Stimulated activated CD8-positive, alpha-beta memory T cell treated with anti-CD3 and anti-CD28 coated beads, Interleukin-12 subunit alpha, Interleukin-12 subunit beta, amount 100 ng/mL, for 1 hour (primary cell): ENCODE measurements around the gene ACER1.
"Not testable (repeated sequence)": the region's sequence is repeated elsewhere in the genome, so short reads cannot be mapped to it uniquely, and the experiment has no call there.

Experiments used
- DNase-seq: peaks from one replicate; pipeline ENCODE4 v3.0.0-alpha.2; 2020; ENCODE audit warnings: low read depth

ACER1 gene

DNA sequence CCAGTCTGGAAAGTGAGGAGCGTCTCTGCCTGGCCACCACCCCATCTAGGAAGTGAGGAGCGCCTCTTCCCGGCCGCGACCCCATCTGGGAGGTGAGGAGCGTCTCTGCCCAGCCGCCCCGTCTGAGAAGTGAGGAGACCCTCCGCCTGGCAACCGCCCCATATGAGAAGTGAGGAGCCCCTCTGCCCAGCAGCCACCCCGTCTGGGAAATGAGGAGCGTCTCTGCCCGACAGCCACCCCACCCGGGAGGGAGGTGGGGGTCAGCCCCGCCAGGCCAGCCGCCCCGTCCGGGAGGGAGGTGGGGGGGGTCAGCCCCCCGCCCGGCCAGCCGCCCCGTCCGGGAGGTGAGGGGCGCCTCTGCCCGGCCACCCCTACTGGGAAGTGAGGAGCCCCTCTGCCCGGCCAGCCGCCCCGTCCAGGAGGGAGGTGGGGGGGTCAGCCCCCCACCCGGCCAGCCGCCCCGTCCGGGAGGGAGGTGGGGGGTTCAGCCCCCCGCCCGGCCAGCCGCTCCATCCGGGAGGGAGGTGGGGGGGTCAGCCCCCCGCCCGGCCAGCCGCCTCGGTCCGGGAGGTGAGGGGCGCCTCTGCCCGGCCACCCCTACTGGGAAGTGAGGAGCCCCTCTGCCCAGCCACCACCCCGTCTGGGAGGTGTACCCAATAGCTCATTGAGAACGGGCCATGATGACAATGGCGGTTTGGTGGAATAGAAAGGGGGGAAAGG lies 22.1 kb upstream of the ACER1 start:
- DNase-seq = not testable (repeated sequence)

DNA sequence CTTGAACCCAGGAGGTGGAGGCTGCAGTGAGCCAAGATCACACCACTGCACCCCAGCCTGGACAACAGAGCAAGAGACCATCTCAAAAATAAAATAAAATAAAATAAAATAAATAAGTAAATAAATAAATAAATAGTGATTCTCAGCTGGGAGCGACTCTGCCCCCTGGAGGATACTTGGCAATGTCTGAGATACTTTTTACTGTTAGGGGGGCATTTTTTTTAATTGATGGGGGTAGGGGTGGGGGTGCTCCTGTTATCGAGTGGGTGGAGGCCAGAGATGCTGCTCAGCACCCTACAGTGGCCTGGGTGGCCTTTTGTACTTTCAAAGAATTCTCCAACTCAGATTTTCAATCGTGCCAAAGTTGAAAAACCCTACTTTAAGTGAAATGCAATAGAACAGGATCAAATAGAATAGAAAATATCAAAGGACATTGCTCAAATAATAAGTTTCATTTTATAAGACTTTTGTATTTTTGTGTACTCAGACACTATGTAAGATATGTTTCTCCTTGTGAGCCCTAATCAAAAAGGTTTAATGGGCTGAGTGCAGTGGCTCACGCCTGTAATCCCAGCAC lies 20.8 kb upstream of the ACER1 start:
- no peak for DNase-seq

DNA sequence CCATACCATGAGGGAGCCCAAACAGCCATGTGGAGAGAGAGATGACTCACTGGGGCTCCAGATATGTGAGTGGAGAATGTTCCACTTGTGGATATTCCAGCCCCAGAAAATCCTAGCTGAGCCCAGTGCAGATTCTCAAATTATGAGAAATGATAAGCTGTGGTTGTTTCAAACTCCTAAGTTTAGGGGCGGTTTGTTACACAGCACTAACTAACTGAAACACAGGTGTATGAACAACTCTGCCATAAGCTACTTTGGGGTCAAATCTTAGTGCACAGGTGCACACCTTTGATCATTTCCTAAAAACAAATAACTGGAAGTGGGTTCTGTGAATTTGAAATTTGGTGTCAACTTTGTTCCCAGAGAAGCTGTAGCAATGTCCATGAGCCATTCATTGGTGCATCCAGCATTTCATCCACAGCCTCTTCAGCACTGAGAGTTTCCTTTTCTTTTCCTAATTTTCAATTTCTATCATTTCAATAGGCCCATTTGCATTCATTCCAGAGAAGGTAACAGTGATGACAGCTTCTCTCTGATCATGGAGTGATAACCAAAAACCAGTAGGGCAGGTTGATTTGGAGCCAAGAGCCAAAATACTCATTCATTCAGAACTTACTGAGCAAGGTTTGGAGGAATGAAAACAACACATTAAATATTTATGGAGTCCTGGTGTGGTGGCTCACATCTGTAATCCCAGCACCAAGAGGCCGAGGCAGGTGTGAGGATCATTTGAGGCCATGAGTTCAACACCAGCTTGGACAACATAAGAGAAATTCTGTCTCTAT lies 19.2 kb upstream of the ACER1 start:
- no peak for DNase-seq

DNA sequence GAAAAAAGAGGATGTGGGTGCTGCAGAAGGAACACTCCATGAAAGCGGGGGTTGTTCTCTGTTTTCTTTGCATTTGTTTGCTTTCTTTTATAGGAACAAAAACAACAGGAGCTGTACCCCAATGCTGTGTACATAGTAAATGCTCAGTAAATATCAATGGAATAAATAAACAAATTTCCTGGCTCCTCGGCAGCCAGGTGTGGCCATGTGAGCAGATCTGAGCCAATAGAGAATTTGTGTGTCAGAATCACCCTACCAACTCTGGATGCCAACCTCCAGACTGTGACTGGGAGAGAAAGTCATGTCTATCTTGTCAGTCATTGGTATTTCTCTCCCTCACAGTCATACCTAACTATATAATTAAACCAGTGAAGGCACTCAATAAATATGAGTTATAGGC lies 17.3 kb upstream of the ACER1 start:
- no peak for DNase-seq

DNA sequence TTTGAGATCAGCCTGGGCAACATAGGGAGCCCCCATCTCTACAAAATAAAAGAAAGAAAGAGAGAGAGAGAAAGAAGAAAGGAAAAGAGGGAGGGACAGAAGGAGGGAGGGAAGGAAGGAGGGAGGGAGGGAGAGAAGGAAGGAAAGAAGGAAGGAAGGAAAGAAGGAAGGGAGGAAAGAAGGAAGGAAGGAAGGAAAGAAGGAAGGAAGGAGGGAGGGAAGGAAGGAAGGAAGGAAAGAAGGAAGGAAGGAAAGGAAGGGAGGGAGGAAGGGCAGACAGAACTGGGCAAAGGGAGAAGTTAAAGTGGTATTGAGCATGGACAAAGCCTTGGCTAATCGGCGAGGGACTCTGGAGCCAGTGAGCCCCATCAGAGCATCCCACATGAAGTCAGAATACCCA lies 15.9 kb upstream of the ACER1 start:
- DNase-seq = not testable (repeated sequence)

DNA sequence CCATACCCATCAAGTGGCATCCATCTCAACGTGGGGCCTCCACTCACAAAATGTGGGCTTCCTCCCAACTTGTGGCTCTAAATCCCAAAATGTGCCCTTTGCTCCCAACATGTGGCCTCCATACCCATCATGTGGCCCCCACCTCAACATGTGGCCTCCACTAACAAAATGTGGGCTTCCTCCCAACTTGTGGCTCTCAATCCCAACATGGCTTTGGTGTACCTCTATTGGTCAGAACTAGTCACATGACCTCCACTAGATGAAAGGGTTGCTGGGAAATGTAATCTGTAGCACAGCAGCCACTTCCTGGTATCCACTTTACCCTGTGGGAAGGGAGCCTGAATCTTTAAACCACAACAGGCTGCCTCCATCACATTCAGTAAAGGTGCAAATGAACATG lies 10.1 kb upstream of the ACER1 start:
- no peak for DNase-seq

DNA sequence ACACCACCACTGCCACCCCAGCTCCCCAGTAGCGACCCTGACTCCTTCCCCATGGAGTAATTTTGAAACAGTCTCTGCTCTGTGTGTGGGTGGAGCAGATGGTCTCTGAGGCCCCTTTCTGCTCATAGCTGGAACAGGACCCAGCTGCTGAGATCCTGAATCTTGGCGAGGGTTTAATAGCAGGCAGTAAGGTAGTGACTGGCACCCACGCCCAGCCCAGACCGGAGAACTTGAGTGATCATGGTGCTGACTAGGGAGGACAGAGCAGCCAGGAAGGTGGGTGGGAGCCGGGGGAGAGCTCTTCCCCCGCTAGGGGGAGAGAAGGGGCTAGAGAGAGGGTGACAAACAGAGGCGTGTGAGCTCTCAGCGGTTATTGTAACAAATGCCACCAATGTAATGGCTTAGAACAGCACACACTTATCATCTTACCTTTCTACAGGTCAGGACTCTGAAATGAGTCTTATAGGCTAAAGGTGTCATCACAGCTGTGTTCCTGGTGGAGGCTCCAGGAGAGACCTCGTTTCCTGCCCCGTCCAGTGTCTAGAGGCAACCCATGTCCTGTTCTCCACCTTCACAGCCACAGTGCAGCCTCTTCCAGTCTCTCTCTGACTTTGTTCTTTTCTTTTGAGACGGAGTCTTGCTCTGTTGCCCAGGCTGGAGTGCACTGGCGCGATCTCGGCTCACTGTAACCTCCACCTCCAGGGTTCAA lies 7.2 kb upstream of the ACER1 start:
- no peak for DNase-seq

DNA sequence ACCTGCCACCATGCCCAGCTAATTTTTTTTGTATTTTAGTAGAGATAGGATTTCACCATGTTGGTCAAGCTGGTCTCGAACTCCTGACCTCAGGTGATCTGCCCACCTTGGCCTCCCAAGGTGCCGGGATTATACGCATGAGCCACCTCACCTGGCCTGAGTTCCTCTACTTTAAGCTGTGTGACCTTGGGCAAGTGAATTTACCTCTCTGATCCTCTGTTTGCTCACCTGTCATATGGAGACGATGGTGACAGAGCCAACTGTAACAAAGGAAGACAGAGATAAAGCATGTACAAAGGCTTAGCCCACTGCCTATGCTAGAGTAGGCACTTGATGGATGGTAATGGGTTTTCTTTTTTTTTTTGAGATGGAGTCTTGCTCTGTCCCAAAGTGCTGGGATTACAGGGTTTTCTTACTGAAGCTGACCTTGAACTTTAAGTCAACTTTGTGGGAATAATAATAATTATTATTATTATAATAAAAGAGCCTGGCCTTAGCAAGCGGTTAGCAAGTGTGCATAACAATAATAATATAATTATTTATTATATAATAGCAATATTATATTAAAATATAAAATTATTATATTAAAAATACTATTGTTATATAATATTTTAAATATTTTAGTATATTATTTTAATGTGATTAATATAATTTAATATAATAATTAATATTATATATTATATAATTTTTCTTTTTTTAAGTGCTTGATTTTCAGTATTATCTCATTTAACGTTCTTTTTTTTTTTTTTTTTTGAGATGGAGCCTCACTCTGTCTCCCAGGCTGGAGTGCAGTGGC lies 1.3 kb upstream of the ACER1 start:
- DNase-seq = no peak

DNA sequence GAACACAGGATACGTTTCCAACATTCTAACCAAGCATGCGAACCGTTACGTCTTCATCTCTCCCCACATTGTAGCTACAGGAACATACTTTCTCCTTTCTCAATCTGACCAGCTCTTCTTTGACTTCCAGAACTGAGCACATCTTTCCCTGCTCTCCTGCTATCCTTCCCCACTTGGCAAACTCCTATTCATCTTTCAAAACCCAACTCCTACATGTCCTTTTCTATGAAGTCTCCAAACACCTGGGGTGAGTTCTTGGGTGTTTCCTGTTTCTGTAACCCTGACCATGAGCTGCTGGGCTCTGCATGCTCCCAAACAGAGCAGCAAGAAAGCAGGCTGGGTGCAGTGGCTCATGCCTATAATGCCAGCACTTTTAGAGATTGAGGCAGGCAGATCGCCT lies 6.6 kb downstream of the ACER1 start:
- no peak for DNase-seq

DNA sequence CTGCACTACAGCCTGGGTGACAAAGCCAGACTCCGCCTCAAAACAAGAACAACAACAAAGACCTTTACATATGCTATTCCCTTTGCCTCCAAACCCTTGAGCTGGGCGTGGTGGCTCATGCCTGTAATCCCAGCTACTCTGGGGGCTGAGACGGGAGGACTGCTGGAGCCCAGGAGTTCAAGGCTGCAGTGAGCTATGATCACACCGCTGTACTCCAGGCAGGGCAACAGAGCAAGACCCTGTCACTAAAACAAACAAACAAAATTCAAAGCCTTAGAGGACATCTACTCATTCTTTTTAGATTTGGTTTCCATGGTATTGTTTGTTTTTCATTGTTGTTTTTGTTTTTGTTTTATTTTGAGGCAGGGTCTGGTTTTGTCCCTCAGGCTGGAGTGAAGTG lies 7.8 kb downstream of the ACER1 start:
- no peak for DNase-seq

DNA sequence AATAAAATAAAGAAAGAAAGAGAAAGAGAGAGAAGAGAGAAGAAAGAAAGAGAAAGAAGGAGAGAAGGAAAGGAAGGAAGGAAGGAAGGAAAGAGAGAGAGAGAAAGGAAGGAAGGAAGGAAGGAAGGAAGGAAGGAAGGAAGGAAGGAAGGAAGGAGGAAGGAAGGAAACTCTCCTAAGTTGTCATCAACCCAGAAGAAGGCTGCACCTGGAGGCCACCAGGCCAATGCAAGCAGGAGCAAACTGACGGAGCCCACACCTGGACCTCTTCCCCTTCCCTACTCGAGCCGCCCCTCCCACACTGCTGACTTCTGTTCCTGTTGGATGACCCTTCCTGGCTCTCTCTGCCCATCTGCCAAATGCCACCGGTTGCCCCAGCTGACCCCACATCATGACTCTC lies 8.7 kb downstream of the ACER1 start:
- no peak for DNase-seq

DNA sequence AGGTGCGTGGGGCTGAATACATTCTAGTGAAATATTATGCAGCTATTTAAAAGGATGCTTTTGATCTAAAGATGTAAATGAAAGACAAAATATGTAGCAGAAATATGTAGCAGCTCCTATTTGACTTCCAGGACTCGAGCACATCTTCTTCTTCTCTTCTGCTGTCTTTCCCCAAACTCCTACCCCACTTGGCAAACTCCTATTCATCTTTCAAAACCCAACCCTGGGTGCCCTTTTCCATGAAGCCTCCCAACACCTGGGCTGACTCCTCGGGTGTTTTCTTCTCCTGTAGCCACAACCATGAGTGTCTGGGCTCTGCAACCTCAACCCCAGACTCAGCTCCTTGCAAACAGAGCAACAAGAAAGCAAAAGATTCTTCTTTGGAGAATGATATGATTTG lies 11.1 kb downstream of the ACER1 start:
- no peak for DNase-seq

DNA sequence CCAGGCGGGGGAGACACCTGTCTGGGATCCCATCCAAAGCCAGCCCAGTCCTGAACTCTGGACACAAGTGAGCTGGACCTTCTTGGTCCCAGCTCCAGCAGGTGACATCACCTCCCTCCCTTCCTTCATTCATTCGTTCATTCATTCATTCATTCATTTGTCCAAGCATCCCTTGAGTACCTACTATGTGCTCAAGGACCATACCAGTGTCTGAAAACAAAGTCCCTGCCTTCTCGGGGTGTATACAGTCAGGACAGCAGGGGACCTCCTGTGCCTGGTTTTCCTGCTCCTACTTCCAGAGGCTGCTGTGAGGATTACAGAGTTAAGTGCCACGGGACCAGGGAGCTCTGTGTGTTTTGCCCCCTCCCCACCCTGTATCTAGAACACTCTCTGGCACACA lies 14.0 kb downstream of the ACER1 start:
- DNase-seq = no peak

DNA sequence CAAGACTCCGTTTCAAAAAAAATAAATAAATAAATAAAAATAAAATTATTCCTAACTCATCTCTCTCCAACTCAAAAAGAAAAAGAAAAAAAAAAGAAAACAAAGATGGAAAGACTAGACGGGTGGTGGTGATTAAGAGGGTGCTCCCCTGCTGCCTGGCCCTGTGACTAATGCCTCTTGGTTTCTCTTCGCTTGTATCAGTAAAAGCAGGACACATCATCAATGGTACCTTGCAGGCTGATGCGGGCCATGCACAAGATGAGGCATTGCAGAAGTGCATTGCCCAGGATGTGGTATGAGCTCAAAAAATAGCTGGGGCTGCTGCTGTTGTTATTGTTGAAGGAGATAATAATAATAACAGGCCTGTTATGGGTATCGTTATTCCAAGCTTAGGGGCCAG lies 14.6 kb downstream of the ACER1 start:
- no peak for DNase-seq

DNA sequence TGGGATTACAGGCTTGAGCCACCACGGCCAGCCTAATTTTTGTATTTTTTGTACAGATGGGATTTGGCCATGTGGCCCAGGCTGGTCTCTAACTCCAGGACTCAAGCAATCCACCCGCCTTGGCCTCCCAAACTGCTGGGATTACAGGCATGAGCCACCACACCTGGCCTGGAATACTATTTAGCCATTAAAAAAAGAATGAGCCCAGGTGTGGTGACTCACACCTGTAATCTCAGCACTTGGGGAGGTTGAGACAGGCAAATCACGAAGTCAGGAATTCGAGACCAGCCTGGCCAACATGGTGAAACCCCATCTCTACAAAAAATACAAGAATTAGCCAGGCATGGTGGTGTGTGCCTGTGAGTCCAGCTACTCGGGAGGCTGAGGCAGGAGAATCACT lies 17.8 kb downstream of the ACER1 start:
- not testable (repeated sequence) for DNase-seq

DNA sequence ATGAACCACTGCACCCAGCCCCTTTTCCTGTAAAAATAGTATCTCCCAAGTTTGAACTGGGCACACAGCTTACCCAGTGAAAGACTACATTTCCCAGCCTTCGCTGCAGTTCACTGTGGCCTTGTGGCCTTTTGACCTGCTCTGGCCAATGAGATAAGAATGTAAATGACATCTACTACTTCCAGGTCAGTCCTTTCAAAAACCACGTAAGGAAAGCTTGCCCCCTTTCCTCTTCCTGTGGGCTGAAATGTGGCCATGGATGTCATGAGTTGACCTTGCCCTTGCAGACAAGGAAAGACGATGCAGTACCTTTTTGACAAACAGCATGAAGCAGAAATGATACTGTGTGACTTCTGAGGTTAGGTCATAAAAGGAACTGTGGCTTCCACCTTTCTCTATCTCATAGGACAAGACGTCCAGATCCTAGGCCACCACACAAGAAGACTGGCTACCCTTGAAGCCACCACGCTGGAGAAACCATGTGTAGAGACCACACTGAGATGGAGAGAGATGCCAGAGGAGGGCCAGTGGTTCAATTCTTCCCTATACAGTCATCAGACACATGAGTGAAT lies 19.9 kb downstream of the ACER1 start:
- DNase-seq = no peak

DNA sequence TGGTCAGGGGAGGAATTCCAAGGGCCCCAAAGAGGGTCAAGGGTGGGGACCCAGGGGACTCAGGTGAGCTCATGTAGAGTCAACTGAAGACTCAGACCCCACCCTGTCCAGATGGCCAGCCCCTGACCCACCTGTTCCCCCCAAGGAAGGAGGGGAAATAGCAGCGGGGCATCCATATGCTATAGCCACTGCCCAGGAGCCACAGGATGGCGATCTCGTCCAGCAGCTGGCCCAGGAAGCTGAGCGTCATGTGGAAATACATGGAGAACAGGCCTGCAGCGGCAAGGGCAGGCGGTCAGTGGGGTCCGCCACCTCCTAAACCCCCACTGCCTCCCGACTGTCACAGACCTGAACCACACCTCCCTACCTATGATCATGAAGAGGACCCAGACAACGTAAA lies 21.4 kb downstream of the ACER1 start:
- no peak for DNase-seq

DNA sequence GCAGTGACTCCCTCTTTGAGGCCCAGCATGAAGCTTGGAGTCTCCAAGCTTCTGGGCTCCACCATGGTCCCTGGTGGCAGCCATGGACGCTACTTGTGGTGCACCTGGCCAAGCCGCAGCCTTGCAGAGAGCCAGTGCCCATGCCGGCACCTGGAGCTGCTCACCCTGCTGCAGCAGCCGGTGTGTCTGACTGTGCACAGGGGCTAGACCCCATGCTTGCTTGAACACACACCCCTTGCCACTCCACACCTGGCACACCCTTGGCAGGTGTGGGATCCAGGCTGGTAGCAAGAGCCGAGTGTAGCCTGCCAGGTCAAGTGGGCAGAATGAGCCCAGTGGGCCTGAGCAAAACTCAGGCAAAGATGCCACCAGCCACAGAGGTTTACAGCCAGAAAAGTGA lies 35.0 kb downstream of the ACER1 start:
- DNase-seq = no peak

DNA sequence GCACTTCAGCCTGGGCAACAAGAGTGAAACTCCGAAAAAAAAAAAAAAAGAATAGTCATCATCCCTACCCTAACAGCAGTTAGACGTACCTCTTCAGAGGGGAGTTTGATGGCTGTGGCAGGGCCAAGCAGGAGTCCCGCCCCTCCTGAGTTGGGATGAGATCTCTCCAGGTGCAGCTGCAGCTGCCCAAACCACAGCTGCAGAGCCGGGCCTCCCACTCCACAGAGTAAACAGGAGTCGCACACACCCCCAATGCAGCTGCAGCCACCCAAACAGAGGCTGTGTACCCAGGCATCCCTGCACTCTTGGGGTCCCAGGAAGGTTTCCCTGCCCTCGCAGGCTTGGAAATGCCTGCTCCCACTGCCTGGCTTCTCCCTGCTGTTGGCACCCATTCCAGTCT lies 36.2 kb downstream of the ACER1 start:
- DNase-seq = no peak

DNA sequence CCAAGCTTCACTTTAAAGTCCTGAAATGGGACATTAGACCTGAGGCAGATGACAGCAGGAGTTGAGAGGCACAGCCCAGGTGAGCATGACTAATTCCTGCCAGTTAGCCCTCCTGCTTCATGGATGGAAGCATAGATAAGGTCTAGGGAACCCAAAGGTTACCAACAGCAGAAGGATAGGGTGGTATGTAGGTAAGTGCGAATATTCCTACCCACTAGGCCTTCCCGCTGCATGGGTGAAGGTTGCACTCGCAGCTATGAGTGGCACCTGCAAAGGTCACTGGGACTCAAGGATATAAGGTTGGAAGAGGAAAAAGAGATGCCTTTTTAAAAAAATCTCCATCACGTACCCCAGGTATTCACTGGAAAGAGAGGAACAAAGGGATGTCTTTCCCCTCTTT lies 41.4 kb downstream of the ACER1 start:
- no peak for DNase-seq

DNA sequence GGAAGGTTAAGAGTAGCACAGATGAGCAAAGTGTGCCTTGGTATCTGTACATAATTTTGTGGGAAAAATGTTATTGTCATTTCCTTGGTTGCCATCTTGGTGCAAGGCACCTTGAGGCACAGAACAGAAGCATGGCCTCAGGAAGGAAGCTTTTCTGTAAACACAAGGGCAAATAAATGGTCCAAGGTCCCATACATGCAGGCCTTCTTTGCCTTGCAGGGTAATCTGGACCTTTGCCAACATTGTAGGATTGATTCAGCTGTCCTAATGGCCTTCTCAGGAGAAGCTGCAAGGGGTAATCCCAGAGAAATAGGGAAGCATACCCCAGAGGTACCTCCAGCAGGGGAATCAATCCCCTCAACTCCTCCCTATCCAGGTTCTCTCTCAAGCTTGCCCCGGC lies 44.7 kb downstream of the ACER1 start:
- DNase-seq = no peak
